AG08395 (cell line): ENCODE results near the gene MITD1.
"Not testable (repeated sequence)": the region's sequence is repeated elsewhere in the genome, so short reads cannot be mapped to it uniquely, and the experiment has no call there.

Experiments
- DNase-seq: peaks from one replicate; pipeline ENCODE4 v3.0.0; 2012; ENCODE audit warnings: mixed read lengths, low spot score

The MITD1 gene

DNA sequence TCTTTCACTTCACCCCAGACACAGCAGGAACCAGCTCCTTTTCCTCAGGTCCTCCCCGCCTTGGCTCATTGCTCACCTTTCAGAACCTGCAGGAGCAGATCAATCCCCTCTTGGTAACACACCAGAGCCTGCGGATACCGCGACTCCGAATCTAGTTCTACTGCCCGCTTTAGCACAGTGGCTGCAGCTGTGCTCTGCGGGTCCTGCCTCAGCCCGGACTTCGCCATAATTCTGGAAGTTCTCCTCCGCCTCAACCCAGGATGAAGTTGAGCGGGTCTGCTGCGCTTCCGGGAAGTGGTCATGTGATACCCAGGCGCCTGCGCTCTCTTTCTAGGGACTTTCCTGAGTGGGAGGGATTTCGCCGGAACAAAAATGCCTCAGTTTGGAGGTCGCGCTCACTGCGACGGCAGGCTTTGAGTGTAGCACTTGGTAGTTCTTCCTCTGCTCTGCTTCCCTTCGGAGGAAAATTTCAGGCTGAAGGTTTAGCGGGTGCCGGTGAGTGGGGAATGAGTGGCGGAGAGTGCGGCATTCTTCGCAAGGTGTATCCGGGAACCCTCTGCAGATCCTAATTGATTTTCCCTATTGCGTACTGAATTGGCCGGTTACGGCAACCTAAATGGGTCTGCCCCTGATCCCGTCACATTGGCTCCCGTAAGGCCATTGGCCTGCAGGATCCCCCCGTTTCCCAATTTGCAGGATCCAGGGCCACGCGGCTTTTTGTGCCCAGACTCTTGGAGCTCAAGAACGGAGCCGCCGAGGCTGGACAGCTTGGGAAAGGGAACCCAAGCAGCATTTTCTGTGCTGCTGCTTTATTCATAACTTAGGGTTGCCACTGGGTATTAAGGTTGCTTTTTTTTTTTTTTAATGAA lies at the start of gene MITD1, which contains the start of gene MRPL30:
MITD1 (minus strand) TSS at position 304 of the 869 bp plus-strand sequence; CDS start at position 227, 77 bp downstream.
MRPL30 (plus strand) TSS at position 430 of the 869 bp plus-strand sequence. CDS start 5,020 bp downstream, outside the sequence.
- peak; percentile 95 for DNase-seq

DNA sequence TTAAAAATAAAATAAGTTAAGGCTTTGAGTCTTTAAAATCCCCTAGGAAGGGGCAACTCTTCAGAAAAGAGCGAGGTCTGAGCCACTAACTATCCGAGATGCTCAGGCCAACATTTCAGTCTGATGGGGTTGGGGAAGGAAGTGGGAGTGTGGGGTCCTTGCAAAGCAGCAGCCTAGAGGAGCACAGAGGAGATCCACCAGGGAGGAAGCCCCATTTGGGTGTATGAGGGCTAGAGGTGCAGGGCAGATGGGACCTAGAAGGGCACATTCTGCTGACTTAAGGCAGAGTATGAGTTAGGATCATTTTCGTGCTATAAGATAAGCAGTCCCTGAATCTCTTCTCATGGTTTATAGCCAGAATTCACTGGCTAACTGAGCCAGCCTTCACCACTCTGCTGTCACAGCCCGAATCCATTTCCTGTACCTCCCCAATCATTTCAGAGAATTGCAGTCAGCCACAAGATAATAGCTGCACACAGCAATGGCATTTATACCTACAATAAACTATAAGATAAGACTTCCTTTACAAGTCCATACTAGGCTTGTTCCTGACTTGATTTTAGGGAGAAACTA lies 37.2 kb upstream of the MITD1 start:
- no peak for DNase-seq

DNA sequence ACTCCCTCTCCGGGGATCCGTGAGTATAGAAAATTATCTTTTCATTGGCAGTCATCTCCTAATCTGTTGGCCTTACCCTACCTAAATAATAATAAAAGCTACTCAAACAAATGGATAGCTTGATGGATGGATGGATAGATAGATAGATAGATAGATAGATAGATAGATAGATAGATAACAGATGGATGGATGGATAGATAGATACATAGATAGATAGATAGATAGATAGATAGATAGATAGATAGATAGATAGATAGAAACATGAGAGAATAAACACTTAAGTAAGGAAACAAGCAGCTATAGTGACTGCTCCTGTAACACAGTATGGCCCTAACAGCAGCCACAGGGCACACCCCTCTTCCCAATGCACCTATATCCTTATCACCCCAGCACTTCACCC lies 35.2 kb upstream of the MITD1 start:
- no peak for DNase-seq

DNA sequence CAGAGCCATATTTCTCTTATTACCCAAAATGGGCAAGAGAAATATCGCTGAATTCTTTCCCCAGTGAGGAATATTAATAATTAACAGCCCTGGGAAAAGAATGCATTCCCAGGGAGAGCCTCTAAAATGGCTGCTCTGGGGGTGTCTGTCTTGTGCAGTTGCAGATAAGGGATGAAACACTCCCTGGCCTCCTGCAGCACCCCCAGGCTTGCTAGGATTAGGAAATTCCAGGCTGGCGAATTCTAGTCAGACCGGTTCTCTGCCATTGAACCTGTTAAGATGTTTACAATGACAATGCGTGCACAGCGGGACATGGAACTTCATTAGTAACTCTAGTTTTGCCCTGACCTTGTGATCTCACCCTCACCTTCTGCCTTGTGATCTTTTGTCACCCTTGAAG lies 24.6 kb upstream of the MITD1 start:
- no peak for DNase-seq

DNA sequence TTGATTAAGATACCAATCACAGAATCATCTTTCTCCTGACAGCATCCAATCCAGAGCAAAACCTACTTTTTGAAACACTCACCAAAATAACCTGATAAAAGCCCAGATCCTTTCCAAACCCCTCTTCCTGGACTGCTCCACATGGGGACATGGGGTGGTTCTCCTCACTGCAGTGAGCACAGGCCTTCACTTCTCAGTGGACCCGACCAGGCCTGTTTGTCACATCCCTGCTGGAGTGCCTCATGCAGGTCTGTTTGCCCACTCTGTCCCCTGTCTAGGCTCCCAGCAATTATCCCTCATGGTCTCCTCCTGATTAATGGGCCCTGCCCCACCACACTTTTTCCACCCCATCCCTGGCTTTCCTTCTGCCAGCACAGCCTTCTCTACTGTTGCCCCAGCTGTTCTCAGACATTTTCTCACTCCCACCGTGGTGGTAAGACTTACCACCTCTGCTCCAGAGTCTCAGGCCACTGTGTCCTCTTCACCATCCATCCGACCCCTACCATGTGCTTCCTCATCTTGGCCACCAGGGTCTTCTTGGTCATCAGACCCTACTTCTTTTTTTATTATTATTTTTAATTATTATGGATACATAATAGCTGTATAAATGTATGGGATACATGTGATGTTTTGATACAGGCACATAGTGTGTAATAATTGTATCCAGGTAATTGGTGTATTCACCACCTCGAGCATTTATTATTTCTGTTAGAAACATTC lies 21.3 kb upstream of the MITD1 start:
- no peak for DNase-seq

DNA sequence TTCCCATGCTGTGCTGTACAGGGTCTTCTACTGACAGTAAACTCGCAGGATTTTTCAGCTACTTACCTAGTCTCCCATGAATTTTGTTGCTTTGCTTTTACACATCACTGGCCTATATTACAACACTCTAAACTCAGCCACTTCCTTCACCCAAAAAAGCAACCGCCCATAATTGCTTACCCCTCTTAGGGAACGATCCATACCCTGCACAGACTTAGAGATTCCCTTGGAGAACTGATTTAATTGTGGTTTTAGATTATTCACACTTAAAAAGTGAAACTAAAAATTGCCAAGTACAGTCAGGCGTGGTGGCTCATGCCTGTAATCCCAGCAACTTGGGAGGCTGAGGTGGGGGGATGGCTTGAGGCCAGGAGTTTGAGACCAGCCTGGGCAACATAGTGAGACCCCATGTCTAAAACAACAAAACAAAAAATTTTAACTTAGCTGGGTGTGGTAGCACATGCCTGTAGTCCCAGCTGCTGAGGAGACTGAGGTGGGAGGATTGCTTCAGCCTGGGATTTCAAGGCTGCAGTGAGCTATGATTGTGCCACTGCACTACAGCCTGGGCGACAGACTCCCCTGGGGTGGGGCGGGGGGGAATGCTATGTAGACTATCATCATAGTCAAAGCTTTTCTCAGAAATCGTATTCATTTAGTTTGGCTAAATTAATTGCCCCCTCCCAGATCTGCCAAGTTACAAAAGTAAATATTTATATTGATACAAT lies 19.4 kb upstream of the MITD1 start:
- DNase-seq: no peak

DNA sequence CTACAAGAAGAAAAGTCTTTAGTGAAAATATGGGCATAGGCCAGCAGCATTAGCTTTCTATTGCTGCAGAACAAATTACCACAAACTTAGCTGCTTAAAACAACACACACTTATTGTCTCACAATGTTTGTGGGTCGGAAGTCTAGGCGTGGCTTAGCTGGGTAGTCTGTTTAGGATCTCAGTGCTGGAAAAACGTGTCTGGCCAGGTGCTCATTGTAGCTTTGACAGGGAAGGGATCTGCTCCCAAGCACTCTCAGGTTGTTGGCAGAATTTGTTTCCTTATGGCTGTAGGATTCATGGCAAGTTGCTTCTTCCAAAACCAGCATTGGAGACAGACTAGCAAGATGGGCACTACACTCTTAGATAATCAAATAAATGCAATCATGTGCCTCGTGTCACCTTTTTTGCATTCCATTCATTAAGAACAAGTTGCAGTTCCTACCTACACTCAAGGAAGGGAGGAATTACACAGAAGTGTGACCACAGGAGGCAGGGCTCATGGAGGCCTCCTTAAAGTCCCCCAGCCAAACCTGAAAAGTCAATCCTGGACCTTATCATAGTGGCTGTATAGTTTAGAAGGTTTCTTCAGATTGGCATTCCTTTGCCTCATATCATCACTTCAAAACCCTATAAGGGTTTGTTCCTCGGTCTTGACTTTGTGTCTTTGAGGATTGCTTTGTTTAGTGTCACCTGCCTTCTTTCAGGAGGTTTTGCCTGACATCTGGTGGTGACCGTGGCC lies 17.4 kb upstream of the MITD1 start:
- no peak for DNase-seq

DNA sequence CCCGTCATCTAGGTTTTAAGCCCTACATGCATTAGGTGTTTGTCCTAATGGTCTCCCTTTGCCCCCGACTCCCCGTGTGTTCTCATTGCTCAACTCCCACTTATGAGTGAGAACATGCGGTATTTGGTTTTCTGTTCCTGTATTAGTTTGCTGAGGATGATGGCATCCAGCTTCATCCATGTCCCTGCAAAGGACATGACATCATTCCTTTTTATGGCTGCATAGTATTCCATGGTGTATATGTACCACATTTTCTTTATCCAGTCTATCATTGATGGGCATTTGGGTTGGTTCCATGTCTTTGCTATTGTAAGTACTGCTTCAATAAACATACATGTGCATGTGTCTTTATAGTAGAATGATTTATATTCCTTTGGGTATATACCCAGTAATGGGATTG lies 11.5 kb upstream of the MITD1 start:
- not testable (repeated sequence) for DNase-seq

DNA sequence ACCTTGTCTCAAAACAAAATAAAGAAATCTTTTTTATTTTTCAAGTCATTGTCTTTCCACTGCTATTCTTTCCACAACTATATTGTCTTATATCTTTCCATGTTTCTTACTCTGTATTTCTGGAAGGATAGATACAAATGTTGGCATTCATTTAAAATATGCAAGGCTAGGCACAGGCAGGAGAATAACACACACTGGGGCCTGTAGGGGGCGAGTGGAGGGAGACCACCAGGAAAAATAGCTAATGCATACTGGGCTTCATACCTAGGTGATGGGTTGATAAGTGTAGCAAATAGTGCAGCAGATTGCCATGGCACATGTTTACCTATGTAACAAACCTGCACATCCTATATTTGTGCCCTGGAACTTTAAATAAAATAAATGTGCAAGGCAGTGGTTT lies 9.7 kb upstream of the MITD1 start:
- DNase-seq: no peak

DNA sequence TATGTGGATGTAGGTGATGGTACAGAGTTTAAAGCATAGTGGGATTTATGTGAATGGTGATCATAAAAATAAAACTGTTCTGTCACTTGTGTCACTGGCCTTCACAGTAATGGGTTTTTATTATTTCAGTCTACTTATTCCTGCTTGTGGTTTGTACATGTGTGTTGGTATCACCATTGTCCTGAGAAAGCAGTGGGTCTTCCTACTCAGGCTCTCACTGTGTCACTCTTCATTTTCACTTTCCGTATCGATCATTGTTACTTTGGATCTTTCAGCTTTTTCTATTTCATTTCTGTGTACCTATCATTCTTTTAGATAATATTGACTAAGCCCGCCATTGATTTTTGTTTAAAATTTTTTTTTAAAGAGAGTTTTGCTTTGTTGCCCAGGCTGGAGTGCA lies 7.5 kb upstream of the MITD1 start:
- DNase-seq: no peak

DNA sequence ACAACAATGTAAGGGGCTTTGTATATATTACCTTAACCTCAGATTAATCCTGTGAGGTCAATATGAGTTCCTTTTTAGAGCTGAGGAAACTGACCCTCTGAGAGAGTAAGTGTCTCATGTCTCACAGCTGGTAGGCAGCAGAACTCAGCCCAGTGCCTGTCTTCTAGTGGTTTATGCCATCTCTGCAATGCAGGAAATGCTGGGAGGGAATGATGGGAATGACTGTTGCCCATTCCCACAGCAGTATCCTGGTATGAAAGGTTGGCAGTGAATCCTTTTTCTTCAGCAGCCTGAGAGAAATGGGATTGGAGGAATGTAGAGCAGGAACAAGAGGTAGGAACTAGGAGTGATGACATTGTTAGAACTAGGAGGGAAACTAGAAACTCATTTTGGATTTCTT lies 6.2 kb upstream of the MITD1 start:
- no peak for DNase-seq

DNA sequence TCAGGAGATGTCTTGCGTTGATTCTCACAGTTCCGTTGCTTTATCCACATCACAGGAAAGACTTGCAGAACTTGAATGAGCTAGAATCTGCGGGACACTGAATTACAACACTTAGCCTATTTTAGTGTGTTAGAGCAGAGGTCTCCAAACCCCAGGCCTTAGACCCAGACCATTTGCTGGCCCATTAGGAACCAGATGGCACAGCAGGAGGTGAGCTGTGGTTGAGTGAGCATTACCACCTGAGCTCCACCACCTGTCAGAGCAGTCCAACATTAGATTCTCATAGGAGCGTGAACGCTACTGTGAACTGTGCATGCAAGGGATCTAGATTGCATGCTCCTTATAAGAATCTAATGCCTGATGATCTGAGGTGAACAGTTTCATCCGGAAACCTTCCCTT lies 4.0 kb upstream of the MITD1 start:
- DNase-seq: no peak

DNA sequence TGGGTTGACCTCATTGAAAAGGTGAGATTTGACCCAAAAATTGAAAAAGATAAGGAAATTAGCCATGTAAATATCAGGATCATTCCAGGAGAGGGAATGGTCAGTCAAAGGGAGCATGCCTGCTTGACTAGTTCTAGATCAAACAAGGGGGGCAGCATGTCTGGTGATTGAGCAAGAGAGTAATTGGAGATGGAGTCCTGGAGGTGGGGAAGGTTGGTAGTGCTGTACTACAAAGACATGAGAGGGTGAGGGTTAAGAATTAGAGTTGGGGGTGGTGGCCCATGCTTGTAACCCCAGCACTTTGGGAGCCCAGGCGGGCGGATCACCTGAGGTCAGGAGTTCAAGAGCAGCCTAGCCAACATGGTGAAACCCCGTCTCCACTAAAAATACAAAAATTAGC lies 2.2 kb upstream of the MITD1 start:
- no peak for DNase-seq

DNA sequence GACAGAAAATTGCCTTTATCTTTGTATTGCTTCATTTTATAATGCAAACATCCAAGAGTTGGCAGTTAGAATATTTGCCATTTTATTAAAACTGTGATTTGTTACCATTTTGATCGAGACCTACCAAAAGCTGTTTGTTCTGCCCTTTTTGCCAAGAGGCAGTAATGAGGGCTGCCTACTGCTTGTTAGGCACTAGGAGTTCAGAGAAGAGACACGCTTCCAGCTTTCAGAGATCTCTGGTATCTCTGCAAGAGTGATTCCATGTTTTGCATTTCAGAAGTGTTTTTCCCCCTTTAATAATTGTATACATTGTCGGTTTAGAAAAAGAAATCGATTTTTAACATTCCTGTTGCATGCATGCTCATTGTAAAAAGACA lies 754 bp upstream of the MITD1 start:
- DNase-seq: no peak

DNA sequence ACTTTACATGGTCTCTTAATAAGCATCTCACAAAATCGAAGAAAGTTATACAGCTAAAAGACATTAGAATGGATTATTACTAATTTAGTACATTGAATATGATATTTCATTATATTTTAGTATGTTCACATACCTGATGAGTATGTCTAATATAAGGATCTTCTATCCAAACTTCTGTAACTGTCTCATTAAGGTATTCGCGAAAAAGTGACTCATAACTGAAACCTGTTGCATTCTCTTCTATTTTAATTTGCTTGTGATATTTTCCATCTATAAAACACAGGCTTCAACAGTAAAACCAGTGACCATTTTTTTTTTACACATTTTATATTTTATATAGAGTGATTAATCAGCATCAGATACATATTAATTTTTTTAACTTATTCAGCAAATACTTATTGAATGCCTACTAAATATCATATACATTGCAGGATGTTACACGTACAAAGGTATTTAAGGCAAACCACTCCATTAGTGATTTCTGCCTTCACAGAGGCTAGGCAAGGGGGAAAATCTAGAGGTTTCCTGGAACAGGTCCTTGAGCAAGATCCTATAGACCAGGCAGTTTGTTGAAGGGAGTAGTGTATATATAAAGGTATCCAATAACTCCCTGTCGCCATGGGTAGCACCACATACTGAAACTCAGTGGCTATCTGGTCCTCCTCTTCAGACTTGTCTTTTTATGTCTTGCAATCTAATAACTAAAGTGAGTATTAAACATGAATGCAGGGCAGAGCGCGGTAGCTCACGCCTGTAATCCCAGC lies 9.3 kb downstream of the MITD1 start:
- no peak for DNase-seq

DNA sequence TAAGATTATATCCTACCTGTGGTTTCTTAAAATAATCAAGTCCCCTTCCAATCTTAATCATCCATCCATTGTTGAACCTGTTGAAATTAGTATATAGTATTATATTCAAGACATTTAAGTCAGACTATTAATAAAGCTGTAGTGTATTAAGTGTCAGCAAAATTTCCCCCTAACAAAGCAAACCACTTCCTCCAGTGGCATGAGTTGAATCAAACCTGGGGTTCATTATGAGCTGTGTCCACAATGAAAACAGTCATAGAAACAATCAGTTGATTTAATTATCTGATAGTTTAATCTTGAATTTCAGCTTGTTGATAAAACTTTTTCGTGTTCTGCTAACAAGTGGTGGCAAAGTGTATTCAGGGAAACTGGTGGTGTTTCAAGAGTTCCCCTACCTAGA lies 11.3 kb downstream of the MITD1 start:
- no peak for DNase-seq

DNA sequence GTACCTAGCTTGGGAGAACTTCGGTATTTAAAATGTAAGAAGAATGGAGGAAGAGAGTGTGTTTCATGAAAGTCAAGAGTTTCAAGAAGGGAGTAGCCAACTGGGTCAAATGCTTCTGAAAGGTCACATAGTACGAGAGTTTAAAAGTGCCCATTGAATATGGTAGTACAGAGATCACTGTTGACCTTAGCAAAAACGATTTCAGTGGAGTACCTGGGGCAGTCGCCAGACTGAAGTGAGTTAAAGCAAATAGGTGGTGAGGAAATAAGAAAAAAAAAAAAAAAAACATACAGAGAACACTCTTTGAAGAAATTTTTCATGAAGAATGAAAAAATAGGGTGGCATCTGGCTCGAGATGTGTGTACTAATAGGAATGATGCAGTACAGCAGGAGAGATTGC lies 14.6 kb downstream of the MITD1 start:
- DNase-seq: no peak

DNA sequence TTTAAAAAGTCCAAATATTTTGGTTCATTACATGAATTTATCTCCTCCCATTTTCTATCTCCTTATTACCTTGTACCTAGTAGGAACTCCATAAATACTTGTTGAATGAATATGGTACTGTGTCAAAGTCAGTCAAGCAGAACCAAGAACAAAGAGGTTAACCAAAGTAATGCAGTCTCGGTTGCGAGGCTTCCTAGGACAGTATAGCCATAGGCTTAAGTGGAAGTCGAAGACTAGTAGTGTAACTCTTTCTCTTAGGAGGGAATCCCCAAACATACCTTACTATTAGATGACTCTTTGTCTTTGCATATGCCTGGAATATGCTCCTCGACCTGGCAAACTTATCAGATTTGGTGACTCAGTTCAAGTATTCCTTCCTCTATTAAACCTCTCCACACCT lies 21.3 kb downstream of the MITD1 start:
- no peak for DNase-seq

DNA sequence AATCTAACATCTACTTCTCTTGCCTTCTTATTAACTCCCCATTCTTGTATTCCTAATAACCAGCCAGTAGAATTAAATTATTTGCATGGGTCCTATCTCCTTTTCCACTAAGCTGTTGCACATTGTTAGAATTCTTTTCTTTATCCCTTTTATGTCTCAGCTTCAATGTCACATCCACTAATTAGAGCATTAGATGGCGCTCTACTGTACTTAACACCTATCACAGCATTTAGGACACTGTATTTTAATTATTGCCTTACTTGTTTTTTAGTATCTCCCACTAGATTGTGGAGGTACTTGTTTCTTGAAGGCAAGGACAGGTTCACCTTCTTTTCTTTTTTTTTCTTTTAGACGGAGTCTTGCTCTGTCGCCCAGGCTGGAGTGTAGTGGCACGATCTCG lies 22.3 kb downstream of the MITD1 start:
- no peak for DNase-seq

DNA sequence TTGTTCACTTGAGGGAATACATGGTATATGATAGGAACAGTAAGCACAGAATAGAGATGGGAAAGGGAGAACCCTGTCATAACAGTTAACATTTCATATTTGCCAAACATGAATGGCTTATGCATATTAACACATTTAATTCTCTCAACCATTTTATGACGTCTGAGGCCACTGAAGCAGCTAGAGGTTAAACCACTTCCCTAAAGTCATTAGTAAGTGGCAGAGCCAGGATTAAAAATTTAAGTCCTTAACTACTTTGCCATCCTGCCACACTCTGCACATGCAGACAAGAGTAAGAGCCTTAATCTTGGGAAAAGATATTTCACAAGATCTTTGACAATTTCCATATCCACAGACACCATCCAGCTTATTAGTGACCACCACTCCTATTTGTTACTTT lies 24.0 kb downstream of the MITD1 start:
- DNase-seq: no peak
